GM10266 (cell line): ENCODE measurements around the gene GTF3C5.
"Not testable (repeated sequence)": the region's sequence is repeated elsewhere in the genome, so short reads cannot be mapped to it uniquely, and the experiment has no call there.

Source experiments
- DNase-seq: peaks from one replicate; pipeline ENCODE4 v3.0.0; 2012; ENCODE audit errors: extremely low spot score
- TF ChIP-seq, protein P1 (sequence below): IDR thresholded peaks from 2 replicates; pipeline ENCODE4 v1.5.1; 2012; ENCODE audit warnings: mild to moderate bottlenecking, low read depth; ENCODE audit not compliant: control insufficient read depth, insufficient read depth; ENCODE audit errors: missing control alignments

GTF3C5 gene

DNA sequence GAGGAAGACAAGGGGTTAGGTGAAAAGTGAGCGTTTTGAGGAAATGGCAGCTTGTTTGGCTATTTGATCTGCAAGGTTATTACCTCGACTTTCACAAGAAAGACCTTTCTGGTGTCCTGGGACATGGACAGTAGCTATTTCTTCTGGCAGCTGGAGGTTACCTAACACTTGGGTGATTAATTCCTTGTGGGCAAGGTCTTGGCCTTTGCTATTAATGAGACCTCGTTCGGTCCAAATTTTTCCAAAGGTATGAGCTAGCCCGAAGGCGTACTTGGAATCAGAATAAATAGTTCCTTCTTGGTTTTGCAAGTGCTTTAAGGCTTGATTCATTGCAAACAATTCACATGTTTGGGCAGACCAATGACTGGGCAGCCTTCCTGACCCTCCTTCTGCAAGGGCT, 4.9 kb downstream of the GTF3C5 start:
- TF ChIP-seq, protein P1, sequence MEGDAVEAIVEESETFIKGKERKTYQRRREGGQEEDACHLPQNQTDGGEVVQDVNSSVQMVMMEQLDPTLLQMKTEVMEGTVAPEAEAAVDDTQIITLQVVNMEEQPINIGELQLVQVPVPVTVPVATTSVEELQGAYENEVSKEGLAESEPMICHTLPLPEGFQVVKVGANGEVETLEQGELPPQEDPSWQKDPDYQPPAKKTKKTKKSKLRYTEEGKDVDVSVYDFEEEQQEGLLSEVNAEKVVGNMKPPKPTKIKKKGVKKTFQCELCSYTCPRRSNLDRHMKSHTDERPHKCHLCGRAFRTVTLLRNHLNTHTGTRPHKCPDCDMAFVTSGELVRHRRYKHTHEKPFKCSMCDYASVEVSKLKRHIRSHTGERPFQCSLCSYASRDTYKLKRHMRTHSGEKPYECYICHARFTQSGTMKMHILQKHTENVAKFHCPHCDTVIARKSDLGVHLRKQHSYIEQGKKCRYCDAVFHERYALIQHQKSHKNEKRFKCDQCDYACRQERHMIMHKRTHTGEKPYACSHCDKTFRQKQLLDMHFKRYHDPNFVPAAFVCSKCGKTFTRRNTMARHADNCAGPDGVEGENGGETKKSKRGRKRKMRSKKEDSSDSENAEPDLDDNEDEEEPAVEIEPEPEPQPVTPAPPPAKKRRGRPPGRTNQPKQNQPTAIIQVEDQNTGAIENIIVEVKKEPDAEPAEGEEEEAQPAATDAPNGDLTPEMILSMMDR = no peak
- no peak for DNase-seq

DNA sequence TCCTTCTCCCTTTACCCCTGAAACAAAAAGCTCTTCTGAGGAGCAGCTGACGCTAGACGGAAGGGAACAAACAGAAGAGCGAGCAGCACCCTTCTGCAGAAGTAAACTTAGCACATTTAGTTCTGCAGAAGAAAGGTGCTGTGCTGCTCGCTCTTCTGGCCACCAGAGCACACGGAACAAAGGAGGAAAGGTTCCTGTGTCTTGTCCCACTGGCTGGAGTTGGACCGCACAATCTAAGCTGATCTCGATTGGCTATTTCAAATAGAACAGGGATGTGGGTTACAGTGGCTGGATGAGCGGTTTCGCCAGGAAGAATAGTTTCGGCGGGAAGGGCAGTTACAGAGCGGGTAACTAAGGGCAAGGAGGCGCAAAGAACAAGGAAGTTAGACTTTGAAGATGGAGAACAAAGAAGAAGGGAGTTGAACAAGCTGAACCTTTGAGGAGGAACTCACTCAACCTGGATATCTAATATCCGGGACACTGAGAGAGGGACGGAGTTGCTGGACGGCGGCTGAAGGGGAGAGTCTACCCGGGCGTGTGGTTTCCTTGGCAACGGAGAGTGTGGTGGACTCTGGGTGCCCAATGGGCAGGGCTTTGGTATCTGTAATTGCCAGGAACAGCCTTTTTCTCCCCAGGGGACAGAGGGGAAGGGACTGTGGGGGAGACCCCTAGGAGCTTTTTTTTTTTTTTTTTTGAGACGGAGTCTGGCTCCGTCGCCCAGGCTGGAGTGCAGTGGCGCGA, 7.1 kb downstream of the GTF3C5 start:
- TF ChIP-seq, protein P1 = no peak
- no peak for DNase-seq

DNA sequence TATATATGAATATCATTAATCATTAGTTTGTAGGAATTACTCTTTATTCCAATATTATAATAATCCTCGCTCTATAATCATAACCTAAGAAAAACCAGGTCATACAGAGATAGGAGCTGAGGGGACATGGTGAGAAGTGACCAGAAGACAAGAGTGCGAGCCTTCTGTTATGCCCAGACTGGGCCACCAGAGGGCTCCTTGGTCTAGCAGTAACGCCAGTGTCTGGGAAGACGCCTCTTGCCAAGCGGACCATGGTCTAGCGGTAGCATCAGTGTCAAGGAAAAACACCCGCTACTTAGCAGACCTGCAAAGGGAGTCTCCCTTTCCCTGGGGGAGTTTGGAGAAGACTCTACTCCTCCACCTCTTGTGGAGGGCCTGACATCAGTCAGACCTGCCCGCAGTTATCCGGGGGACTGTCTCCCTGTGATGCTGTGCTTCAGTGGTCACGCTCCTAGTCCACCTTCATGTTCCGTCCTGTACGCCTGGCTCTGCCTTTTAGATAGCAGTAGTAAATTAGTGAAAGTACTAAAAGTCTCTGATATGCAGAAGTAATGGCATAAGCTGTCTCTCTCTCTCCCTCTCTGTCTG, 10.2 kb downstream of the GTF3C5 start:
- DNase-seq = not testable (repeated sequence)
- TF ChIP-seq, protein P1 = peak; percentile 61

DNA sequence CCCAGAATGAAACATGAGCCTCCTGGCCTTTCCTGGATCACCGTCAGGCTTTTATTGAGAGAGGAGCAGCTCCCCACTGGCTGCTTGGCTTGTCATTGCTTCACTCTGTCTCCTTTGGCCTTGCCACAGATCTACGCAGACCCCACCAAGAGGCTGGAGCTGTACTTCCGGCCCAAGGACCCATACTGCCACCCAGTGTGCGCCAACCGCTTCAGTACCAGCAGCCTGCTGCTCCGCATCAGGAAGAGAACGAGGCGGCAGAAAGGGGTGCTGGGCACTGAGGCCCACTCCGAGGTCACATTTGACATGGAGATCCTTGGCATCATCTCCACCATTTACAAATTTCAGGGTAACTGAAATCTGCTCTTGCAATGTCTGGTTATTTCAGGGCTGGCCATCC, 11.2 kb downstream of the GTF3C5 start:
- TF ChIP-seq, protein P1 = no peak
- DNase-seq = no peak

DNA sequence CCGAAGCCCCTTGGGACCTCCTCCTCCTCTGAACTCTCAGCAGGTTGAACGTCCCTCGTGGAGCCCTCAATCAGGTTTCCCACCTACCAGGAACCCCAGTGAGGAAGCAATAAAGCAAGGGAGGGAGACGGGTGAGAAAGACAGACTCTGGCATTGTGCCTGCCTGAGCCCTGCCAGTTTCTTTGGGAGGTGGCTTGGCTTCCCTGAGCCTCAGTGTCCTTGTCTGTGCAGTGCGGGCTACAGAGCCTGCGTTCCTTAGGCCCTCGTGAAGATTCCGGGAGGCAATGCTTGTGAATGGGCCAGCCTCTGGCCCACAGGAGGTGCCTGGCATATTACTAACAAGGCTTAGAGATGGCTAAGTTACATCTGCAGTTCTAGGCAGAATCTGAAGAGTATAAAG, 11.9 kb downstream of the GTF3C5 start:
- no peak for DNase-seq
- TF ChIP-seq, protein P1 = no peak

DNA sequence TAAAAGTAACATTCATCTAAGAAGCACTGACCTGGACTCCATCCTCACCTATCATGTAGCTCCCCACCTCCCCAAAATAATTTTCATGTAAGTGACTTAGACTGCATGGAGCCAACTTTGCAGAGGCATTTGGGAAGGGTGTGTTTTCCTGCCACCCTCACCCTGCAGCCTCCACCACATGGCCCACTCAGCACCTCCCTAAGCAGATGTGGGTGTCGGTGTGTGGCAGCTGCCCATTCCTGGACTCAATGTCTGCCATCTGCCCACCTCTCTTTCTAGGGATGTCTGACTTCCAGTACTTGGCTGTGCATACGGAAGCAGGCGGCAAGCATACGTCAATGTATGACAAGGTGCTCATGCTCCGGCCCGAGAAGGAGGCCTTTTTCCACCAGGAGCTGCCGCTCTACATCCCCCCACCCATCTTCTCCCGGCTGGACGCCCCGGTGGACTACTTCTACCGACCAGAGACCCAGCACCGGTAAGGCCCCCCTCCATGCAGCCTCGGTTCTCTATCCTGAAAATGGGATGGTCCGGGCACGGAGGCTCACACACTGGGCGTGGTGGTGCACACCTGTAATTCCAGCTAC, 12.7 kb downstream of the GTF3C5 start:
- no peak for DNase-seq
- TF ChIP-seq, protein P1 = no peak

DNA sequence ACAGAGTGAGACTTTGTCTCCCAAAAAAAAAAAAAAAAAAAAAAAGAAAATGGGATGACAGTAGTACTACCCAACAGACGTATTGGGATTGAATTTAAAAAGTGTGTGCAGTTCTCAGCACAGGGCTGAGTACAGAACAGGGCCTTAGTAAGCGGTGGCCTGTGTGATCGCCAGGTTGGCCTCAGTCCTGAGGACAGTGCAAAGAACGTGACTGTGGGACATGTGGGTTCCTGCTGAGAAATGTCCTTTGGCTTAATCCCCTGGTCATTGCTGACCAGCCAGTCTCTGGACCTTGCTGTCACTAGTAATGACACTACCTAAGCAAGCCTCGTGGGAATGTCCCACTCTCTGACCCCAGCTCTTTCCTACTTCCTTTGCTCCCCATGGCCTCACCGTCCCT, 13.3 kb downstream of the GTF3C5 start:
- DNase-seq = no peak
- TF ChIP-seq, protein P1 = no peak
